Tibial artery (tissue), 4 donors: ENCODE data around the gene FBXW10B.
"Not testable (repeated sequence)": the region's sequence is repeated elsewhere in the genome, so short reads cannot be mapped to it uniquely, and the experiment has no call there.

Experiments used
- DNase-seq, 2 donors: peaks; one replicate each; pipeline ENCODE4 v3.0.0-alpha.2; 2019
- H3K27ac ChIP-seq, 2 donors: fragments of 200-600 bp; sonication (generic) in 1 of 2; 1 replicate in 1 of 2; 2 replicates in 1 of 2; pipeline ENCODE4 v1.5.1; 2018 to 2019; ENCODE audit warnings: mild to moderate bottlenecking in 1 of 2
- H3K27me3 ChIP-seq, 2 donors: fragments of 200-600 bp; sonication (generic) in 1 of 2; one replicate each; pipeline versions ENCODE4 v1.5.1 to v1.6.0; 2016 to 2019
- H3K36me3 ChIP-seq, 3 donors: fragments of 200-600 bp; sonication (generic) in 2 of 3; one replicate each; pipeline ENCODE4 v1.5.1; 2016 to 2019; ENCODE audit warnings: mild to moderate bottlenecking in 2 of 3
- H3K4me1 ChIP-seq, 4 donors: fragments of 200-600 bp; sonication (generic) in 2 of 4; 1 replicate in 3 of 4; 2 replicates in 1 of 4; pipeline ENCODE4 v1.5.1; 2016 to 2019
- H3K4me3 ChIP-seq, 2 donors: fragments of 200-600 bp; sonication (generic) in 1 of 2; 1 replicate in 1 of 2; 2 replicates in 1 of 2; pipeline ENCODE4 v1.5.1; 2018 to 2019; ENCODE audit warnings: mild to moderate bottlenecking in 2 of 2
- H3K9me3 ChIP-seq, 3 donors: fragments of 200-600 bp; sonication (generic) in 1 of 3; one replicate each; pipeline ENCODE4 v1.5.1; 2016 to 2019
- CTCF ChIP-seq, 2 experiments: fragments of 200-600 bp in 1 of 2; fragments of 450-650 bp in 1 of 2; IDR thresholded peaks; one replicate each; pipeline ENCODE4 v1.5.1; 2017 to 2019; ENCODE audit warnings: antibody characterized with exemption in 2 of 2, mild to moderate bottlenecking in 1 of 2, moderate library complexity in 1 of 2
- intact Hi-C: fragments of 100-400 bp; cut with DNase I; formaldehyde crosslinking; loops from one replicate; pipeline ENCODE4 v1.15.0; 2023; ENCODE audit warnings: low total_unique reads

The FBXW10B gene

GRCh38 chr17:15619331-15620058, at the start of gene FBXW10B:
TSS of gene FBXW10B (minus strand) at chr17:15619704. CDS start at chr17:15619512, 192 bp downstream.
- H3K4me1 ChIP-seq, H3K9me3 ChIP-seq, DNase-seq, intact Hi-C loops, H3K27me3 ChIP-seq, H3K36me3 ChIP-seq: not testable (repeated sequence)
- peak within 1 kb of the TSS; percentile 35 to 39 for H3K4me3 ChIP-seq
- H3K27ac ChIP-seq, result peak within 1 kb of the TSS in 1 of 2 donors; percentile 59

GRCh38 chr17:15663691-15664090, 44.2 kb upstream of the FBXW10B start:
- intact Hi-C loops, result no loop called here
- no peak for DNase-seq
- no peak for TF ChIP-seq CTCF (IDR thresholded peaks at IDR 0.05)
- peaks cover 0 to 7% (median 0%) of the 10 kb centered on the region in 4 donors for H3K4me1 ChIP-seq
- H3K9me3 ChIP-seq, result no peaks in the 10 kb centered on the region
- no peak overlapping the region for H3K27ac ChIP-seq
- H3K27me3 ChIP-seq, result no peaks in the 10 kb centered on the region
- H3K4me3 ChIP-seq, result no peak overlapping the region
- H3K36me3 ChIP-seq, result peaks cover 0 to 7% (median 0%) of the 10 kb centered on the region in 3 donors

- no peak for TF ChIP-seq CTCF (IDR thresholded peaks at IDR 0.05)
- Histone ChIP-seq H3K4me3 (no peak overlapping the region), H3K4me1 (peaks cover 0 to 7% (median 0%) of the 10 kb centered on the region in 4 donors), H3K27me3 (no peaks in the 10 kb centered on the region), H3K9me3 (no peaks in the 10 kb centered on the region), H3K27ac (no peak overlapping the region), H3K36me3 (peaks cover 0 to 7% (median 0%) of the 10 kb centered on the region in 3 donors)
- intact Hi-C loops, result no loop called here
- no peak for DNase-seq
These were observed 43.7 kb upstream of the FBXW10B start for GRCh38 chr17:15663176-15663575.

- Histone ChIP-seq H3K9me3 (no peaks in the 10 kb centered on the region), H3K36me3 (peaks cover 0 to 7% (median 0%) of the 10 kb centered on the region in 3 donors), H3K27ac (no peak overlapping the region), H3K27me3 (no peaks in the 10 kb centered on the region), H3K4me3 (no peak overlapping the region), H3K4me1 (peaks cover 0 to 7% (median 0%) of the 10 kb centered on the region in 4 donors)
- DNase-seq, result no peak
- no peak for TF ChIP-seq CTCF (IDR thresholded peaks at IDR 0.05)
- intact Hi-C loops, result no loop called here
These were observed 43.2 kb upstream of the FBXW10B start for GRCh38 chr17:15662681-15663080.

GRCh38 chr17:15660077-15660476, 40.6 kb upstream of the FBXW10B start:
- no peak overlapping the region for H3K27ac ChIP-seq
- H3K36me3 ChIP-seq, result peaks cover 0 to 7% (median 0%) of the 10 kb centered on the region in 3 donors

More at GRCh38 chr17:15660077-15660476, 40.6 kb upstream of the FBXW10B start:
- peaks cover 0 to 7% (median 0%) of the 10 kb centered on the region in 4 donors for H3K4me1 ChIP-seq
- intact Hi-C loops, result no loop called here
- no peaks in the 10 kb centered on the region for H3K9me3 ChIP-seq
- DNase-seq, result no peak
- no peak for TF ChIP-seq CTCF (IDR thresholded peaks at IDR 0.05)
- H3K4me3 ChIP-seq, result no peak overlapping the region
- H3K27me3 ChIP-seq, result no peaks in the 10 kb centered on the region
